ENCODE results near the gene LHFPL6.

LHFPL6 gene

DNA sequence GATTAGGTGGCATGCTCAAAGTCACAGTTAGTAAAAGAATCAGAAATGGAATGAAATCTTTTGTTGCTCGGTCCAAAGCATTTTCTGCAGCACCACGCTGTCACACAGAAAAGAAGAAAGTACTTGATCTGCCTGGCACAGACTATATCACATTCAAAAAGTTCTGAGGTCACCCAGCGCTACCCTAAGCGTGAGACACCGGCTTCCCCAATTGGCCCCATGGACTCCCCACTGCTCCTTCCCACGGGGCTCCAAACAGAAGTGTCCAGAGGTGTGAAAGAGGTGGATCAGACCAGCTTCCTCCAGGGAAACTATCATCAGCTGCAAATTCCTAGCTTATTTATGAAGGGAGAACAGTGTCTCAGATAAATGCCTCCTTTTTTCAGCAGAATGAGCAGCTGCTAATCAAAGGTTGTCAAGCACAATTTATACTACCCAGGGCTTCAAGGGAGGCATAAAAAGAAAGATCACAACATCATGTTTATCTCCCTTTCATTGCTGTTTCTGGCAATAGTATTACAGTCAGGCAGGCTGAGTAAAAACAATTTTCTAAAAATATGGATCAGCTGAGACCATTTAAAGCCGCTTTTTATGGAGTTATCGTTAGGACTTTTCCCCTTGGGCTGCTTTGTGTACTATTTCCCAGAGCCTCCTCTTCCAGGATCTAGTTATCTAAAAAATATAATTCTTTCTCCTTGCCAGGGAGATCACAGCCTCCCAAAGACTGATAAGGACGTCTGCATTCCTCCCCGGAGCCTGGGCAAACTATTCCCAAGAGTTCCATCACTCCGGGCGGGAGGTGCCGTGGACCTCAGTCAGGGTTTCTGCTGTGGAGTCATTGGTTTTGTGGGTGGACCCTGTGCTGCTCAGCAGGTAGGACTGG, 208.0 kb downstream of the LHFPL6 start:
- no peak for DNase-seq (ENCODE audit: low read depth in 2 of 3, low spot score in 2 of 3)

DNA sequence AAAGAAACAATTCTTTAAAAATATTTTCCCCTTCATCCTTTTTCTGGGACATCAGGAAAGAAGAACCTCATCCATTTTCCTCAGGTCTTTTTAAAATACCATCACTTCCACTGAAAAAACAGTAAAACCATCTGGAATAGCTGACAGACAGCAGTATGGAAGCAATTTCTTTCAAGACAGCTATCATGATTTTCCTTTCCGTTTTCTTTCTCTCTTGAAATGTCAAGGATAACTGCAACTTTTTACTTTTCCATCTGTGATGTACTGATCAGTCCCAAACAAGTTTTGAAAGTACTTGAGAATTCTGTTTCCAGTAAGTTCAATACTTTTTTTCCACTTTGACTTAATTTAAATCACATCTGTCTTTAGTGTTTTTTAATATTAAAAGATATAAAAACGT, 211.2 kb downstream of the LHFPL6 start:
- no peak for DNase-seq (ENCODE audit: low read depth in 2 of 3, low spot score in 2 of 3)

DNA sequence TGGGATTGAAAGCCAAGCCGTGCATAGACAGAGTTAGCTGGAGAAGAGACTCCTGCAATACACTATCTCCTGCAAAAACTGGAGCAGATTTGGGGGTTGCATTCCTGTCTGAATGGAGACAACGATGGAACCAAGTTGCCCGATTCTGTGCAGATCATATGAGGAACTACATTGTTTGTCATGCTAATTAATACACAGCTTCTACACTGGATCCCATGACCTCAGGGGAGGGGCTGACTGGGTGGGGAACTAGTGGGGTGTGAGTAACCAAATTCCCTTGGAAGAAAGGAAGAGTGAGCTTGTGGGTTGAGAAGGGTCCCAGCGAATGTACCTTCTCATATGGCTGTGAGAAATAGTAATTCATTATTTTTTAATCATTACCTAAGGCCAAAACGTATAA, 214.0 kb downstream of the LHFPL6 start:
- no peak for DNase-seq (ENCODE audit: low read depth in 2 of 3, low spot score in 2 of 3)

DNA sequence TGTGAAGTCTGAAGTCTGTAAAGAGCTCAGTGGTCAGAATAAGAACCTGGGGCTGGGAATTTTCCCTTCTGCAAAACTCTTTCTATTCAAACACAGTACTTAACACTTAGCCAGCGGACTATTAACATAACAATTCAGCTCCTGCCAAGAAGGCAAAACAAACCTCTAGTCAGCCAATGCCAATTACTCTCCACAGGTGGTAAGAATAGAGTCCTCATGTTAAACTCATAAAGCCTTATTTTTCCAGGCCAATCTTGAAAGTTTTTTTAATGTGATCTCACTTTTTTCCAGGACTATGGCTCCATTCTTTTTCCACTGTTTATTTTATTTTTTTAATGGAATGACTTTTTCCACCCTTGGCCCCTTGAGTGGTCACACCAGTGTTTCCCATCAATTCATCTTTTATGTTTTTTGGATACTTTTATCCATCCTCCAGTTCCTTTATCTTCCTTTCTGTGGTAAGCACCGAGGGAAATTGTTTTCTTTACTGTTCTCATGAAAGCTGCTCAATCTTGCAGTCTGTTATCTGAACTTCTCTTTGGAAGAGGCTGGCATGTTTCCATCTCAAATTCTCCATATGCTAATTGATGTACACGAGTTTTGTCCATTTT, 217.3 kb downstream of the LHFPL6 start:
- DNase-seq (ENCODE audit: low read depth in 2 of 3, low spot score in 2 of 3), result no peak

DNA sequence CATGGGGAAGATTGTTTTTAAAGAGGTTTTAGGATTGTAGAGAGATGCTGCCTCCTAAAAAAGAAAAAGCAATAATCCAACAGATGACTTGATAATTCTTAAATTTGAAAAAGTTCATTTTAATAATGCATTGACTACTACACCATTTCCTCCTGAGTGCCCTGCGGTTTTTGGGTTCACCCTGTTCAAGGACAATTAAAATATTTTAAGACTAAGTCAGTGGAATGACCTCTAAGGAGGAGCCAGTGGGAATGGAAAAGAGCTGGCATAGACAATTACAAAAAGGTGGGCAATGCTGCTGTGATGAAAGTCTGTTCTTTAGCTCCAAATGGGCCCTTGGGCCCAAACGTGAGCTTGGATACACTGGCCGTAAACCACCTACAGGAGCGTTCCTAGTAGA, 217.8 kb downstream of the LHFPL6 start:
- no peak for DNase-seq (ENCODE audit: low read depth in 2 of 3, low spot score in 2 of 3)

DNA sequence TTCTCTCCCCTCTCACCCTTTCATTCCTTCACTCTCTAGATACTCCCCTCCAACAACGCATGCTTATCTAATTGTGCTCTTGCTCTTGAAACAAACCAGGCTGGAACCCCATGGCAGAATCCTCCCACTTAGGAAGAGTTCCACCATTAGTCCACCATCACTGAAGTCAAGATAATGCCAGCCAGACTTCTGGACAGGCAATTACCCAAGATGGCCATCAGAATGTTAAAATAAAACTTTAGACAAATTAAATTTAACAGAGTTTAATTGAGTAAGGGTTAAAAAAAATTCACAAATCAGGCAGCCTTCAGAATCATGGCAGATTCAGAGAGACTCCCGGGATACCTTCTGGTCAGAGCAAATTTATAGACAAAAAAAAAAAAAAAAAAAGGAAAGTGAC, 221.5 kb downstream of the LHFPL6 start:
- DNase-seq (ENCODE audit: low read depth in 2 of 3, low spot score in 2 of 3), result no peak

DNA sequence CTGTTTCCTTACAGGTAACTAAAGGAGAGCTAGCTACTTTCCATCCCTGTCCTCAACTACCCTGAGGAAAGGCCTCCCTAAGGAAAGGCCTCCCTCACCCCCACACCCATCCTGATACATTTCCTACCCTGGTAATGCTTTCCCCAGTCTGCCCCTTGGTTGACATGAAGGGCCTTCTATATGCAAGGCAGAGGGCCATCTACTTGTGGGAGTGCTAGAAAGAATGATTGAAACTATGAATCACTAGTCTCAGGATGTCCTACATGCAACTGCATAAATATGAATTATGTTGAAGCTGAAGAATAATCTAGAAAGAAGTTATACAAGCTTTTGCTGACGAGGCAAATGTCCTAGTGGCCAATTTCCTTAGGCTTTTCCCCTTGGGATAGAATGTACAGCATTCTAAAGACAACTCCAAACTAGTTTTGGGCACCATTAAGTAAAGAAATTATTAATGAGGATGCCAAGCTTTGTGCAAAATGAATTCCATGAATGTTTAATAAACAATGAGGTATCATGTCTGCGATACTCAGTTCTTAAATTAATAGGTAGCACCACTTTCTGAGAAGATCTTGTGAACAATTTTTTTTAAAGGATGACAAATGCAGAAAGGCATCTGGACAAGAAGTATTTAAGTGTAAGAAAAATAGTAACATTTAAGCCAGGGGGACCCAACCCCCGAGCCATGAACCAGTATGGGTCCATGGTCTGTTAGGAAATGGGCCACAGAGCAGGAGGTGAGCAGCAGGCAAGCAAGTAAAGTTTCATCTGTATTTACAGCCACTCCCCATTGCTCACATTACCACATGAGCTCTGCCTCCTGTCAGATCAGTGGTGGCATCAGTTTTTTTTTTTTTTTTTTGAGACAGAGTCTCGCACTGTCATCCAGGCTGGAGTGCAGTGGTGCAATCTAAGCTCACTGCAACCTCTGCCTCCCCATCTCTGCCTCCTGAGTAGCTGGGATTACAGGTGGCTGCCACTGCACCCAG, 223.0 kb downstream of the LHFPL6 start:
- DNase-seq (ENCODE audit: low read depth in 2 of 3, low spot score in 2 of 3), result no peak

DNA sequence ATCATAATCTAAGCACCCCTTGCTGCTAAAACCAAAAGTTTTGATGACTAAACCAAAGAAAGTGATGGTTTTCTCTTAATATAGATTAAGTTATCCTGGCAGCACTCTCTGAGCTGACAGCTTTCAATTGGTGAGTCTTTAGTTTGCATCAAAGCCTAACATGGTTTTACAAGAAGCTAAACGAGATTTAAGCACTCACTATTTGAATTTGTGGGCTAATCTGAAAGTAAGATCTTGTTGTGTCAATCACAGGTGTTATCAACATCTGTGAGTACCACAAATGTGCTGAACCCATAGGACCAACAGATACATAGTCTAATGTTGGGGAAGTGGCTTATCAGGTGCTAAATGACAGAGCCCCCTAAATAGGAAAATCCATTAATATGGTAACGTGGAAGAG, 223.9 kb downstream of the LHFPL6 start:
- no peak for DNase-seq (ENCODE audit: low read depth in 2 of 3, low spot score in 2 of 3)

DNA sequence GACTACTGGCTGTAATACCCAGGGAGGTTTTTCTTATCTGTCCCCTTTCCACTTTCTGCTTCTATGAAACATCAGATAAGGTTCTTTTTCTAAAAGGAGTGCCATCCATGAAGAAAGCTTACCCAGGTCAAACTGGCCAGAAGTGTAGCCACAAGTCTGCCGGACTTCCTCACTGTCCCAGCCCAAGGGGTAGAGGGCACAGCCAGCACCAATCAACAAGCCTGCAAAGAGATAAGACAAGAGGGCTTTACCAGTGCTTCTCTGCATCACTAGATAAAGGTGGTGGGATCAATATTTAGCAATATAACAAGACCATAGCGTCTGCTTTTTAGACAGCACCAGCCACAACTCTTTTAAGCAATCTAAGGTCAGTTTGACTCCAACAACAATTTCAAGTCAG, 224.7 kb downstream of the LHFPL6 start:
- DNase-seq (ENCODE audit: low read depth in 2 of 3, low spot score in 2 of 3), result no peak

DNA sequence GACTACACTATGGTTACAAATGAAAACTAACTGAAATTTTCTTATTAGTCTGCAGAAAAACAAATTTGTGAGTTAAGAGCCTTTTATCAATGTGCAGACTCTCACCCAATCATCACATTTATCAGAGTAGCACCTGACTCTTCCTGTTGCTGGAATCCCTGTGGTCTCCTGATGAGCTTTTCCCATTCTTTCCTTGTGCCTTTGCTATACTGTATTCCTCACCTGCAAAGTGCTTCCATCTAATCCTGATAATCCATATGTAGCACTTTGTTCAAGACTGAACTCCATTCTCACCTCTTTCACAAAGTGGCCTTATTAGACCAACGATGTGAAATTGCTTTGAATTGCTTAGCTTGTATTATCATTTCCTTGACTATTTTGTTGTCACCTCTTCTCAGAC, 225.3 kb downstream of the LHFPL6 start:
- no peak for DNase-seq (ENCODE audit: low read depth in 2 of 3, low spot score in 2 of 3)

DNA sequence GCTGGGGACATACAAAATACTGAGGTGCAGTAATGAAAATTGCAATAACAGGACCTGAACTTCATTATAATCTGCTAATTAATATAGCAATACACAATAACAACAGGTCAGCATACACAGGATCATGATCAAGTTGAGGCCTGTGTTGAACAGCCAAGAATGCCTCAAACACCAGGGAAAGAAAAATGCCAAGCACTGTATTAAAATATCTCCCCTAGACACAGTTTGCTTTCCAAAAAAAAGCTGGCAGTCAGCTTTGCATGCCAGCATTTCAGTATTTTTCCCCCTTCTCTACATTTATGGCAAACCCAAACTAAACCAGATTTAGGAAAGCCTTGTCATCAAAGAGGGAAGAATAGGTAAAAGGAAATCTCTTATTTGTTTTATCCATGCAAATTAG, 226.9 kb downstream of the LHFPL6 start:
- DNase-seq (ENCODE audit: low read depth in 2 of 3, low spot score in 2 of 3), result no peak

DNA sequence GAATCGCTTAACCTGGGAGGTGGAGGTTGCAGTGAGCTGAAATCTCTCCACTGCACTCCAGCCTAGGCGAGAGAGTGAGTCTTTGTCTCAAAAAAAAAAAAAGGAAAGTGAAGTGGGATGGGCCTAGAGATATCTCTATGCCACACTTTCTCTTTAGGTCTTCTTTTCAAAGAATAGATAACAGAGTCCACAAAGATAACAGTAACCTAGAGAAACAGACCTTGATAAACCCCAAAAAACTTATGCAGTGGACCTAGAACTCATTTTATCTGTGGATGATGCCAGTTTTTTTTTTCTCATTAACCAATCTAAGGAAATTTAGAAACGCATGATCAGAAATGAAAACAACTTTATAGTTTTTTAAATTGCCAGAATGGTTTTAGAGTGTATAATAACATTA, 227.4 kb downstream of the LHFPL6 start:
- DNase-seq (ENCODE audit: low read depth in 2 of 3, low spot score in 2 of 3), result no peak

DNA sequence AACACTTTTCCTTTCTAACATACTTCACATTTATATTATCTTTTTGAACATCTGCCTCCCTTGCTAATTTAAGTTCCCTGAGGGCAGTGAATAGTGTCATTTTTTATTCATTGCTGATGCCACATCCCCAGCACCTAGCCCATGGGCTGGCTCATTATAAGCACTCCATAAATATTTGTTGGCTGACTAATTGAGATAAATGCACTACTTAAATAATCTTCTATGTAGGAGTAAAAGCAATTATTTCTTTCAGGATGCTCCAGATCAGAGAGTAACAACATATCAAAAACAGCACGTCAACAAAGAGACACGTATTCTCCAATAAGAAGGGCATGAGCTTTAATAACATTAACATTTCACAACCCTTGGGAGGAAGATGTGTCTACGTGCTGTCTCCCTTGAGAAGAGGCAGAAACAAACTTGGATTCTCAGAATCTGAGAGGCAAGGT, 228.2 kb downstream of the LHFPL6 start:
- DNase-seq (ENCODE audit: low read depth in 2 of 3, low spot score in 2 of 3), result no peak

DNA sequence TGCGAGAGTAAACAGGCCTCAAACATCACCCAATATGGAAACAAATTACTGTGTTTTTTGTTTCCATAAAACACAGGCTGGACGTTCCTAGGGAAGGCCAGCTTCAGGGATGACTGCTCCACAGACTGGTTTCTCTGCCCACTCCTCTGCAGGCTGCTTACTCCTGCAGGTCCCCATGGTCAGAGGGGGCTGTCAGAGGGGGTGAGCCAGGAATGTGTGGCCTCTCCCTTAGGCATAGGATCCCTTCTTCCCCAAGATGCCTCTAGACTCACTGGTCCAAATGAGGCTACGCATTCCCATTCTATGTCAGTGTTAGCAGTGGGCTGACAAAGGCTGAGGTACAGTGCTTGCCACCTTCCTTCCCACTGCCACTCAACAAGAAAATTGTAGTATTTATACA, 229.8 kb downstream of the LHFPL6 start:
- DNase-seq (ENCODE audit: low read depth in 2 of 3, low spot score in 2 of 3), result no peak

DNA sequence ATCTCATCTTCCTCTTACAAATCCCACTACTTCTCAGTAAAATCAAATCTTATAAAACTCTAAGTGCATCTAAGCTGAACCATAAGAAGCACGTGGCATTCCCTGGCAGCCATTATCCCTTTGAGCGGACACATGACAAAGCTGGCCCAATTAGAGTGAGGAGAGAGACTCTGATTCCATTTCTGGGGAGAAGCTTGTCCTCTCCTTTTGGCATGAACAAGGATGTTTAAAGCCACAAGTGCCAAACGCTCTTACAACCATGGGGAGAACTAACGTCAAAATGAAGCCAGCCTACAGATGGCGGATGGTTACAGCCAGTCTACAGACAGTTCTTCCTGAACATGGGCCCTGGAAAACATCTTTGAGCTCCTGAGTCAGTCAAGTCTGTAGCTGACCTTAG, 231.3 kb downstream of the LHFPL6 start:
- DNase-seq (ENCODE audit: low read depth in 2 of 3, low spot score in 2 of 3), result no peak

DNA sequence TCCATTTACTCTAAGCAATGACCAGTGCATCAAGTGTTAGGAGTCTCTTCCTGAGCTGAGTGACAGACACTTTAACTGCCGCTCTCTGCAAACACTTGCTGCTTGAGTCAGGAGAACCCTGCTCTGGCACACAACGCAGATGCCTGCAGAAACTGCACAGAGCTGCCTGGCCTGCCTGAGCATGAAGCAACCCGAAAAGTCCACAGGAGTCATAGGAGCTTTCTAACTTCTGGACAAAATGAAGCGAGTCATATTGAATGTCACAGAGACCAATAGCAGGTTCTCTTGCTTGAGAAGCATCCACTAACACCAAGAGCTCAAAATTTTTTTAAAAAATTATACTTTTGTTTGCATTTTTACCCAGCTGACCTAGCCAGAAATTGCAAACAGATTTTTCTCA, 232.4 kb downstream of the LHFPL6 start:
- DNase-seq (ENCODE audit: low read depth in 2 of 3, low spot score in 2 of 3), result no peak

DNA sequence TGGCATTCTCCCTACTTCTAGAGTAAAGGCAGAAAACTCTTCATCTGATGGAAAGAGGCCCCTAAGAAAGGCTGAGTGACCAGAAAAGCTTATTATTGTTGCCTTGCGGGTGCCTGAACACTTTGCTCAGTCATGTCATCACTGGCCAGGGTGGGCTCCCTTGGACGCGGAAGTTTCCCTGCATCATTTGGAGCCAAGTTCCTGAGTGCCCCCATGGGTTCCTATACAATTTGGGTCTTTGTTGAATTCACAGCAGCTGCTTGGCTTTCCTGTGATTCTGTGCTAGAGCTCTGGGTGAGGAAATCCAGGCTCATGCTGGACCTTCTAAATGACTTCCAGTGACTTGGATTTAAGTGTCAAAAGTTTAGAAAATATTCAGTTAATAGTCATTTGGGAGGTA, 232.9 kb downstream of the LHFPL6 start:
- no peak for DNase-seq (ENCODE audit: low read depth in 2 of 3, low spot score in 2 of 3)

DNA sequence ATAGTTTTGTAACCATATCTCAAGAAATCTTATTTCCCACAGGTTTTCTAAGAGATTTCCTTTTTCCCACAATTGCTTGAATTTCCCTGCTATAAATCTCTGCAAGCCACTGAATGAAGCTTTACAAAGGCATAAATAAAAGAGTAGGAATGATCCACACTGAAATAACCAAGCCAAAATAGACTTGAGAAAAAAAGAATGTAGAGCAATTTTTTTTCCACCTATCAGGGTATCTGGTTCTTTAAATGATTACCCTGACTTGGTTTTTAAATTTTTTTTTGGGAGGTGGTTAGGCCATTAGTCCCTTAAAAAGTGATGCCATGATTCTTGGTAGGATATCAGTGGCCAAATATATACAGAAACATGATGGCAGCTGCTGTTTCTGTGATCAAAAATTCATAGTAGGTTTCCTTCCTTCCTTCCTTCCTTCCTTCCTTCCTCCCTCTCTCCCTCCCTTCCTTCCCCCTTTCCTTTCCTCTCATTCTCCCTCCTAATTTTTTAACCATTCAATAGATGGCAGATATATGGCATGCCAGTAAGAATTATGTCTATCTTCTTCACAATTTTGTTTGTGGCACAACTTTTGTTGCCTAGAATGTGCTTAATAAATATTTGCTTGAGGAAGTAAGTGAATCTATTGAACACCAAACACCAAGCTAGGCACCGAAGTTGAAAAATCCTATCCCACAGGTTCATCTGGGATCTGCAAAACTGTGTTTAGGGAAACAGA, 233.7 kb downstream of the LHFPL6 start:
- DNase-seq (ENCODE audit: low read depth in 2 of 3, low spot score in 2 of 3), result no peak

DNA sequence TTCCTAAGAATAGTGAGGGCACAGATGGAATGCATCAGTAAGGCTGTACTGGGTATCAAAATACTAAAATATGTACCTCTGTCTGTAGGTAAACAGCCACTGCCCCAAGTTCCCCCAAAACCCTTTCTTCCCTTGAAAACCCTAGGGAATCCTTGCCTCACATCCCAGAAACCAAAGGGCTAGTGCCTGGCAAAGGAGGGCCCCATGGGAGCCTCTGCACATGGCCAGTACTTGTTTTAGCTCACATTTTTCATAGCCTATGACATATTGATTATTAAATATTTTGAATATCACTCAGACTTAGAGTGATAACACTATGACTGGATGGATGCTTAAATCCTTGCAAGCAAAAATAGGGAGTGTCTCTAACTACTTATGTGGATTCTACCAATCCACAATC, 237.1 kb downstream of the LHFPL6 start:
- no peak for DNase-seq (ENCODE audit: low read depth in 2 of 3, low spot score in 2 of 3)

DNA sequence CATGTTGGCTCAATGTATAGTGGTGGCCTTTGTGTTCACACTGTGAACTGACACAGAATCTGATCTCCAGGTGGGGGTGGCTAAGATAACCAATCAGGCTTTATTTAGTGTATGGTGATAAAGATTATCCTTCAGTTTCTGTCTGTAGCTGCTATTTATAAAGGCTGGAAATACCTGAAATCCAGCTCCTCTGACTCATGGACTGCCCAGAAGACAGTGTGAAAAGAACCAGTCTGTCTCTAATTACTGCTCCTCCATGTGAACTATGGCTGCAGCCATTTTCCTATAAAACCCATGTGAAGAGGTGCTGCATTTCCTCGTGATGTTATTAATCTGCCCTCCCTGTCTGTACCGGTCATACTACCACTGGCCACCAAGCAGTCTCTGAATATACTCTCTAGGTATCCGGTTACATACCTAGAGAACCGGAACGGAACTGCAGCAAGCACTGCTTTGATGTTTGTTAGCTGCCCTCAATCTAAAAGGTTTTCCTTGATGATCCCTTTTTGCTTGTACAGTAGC, 238.0 kb downstream of the LHFPL6 start:
- no peak for DNase-seq (ENCODE audit: low read depth in 2 of 3, low spot score in 2 of 3)

DNA sequence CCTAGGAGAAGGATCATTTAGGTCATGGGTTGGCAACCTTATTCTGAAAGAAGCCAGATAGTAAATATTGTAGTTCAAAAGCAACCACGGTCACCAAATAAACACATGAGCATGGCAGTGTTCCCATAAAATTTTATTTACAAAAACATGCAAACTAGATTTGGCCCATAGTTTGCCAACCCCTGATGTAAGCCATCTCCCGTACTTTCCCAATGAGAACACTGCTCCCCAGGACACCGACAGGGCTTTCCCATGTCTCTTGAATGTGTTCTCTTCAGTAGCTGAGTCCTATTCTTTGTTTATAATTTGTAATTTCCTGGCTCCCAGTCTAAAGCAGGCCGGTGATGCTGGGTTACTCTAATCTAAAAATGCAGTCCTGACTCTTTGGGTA, 239.6 kb downstream of the LHFPL6 start:
- DNase-seq (ENCODE audit: low read depth in 2 of 3, low spot score in 2 of 3), result no peak
